GM12878 (cell line): ENCODE data around the gene NLRC3. TPM values are rescaled to one million over a fixed set of nuclear protein-coding genes. Genes with fewer than 3 reads are reported as not detected.
A peak's percentile ranks its signal among the peaks of the same experiment; 100 is the strongest.

ENCODE experiments used
- ATAC-seq: fragments of 200-7000 bp; cut with Tn5 transposase; 3 replicates; pipeline ENCODE4 v1.9.1; 2020; ENCODE audit warnings: mild to moderate bottlenecking, moderate library complexity
- BruUV-seq: library from RNA; stranded (reverse); fragments of 400-500 nt; replicated peaks from 2 replicates; lab custom pipeline; 2021; lab: Mats Ljungman, UMichigan
- CTCF ChIA-PET: fragments of 300-600 bp; sonication (Branson Sonifier 250); formaldehyde crosslinking; extraction: SDS; loops from one replicate; lab custom pipeline; 2021; ENCODE audit warnings: inconsistent platforms; lab: Yijun Ruan, JAX
- POLR2A ChIA-PET: fragments of 350-600 bp; formaldehyde crosslinking; extraction: SDS; loops from one replicate; lab custom pipeline; 2021; ENCODE audit warnings: inconsistent platforms; lab: Charles Lee
- RAD21 ChIA-PET: fragments of 300-600 bp; sonication (Branson Sonifier 250); formaldehyde crosslinking; loops from one replicate; lab custom pipeline; 2023; ENCODE audit warnings: antibody characterized with exemption; ENCODE audit not compliant: unreplicated experiment; lab: Charles Lee
- SMC1A ChIA-PET: fragments of 300-600 bp; sonication (Branson Sonifier 250); formaldehyde crosslinking; loops from one replicate; lab custom pipeline; 2023; ENCODE audit not compliant: unreplicated experiment, uncharacterized antibody; lab: Charles Lee
- DNase-seq: peaks from one replicate; pipeline ENCODE4 v3.0.0-alpha.2; 2011; ENCODE audit warnings: low read depth, low spot score
- FAIRE-seq: peaks from 3 replicates; lab custom pipeline; 2011; peaks lifted over from hg19 to GRCh38; lab: Jason Lieb, UNC
- H2AFZ ChIP-seq: 2 replicates; pipeline ENCODE4 v1.6.0; 2011; ENCODE audit warnings: low read depth, low read length, control low read depth; ENCODE audit not compliant: control insufficient read depth
- H3K27ac ChIP-seq: 2 replicates; pipeline ENCODE4 v1.5.1; 2011; ENCODE audit warnings: control low read depth; ENCODE audit not compliant: control insufficient read depth, insufficient read depth
- H3K27me3 ChIP-seq, 2 experiments: replicated peaks in 1 of 2; 2 replicates each; pipeline versions ENCODE4 v1.6.0 to v1.6.1; 2011; ENCODE audit warnings: low read length in 1 of 2; ENCODE audit not compliant: control insufficient read depth in 2 of 2, insufficient read depth in 2 of 2
- H3K36me3 ChIP-seq, 2 experiments: 2 replicates each; pipeline ENCODE4 v1.5.1; 2011; ENCODE audit warnings: low read length in 1 of 2; ENCODE audit not compliant: control insufficient read depth in 2 of 2, insufficient read depth in 2 of 2
- H3K4me1 ChIP-seq: 2 replicates; pipeline ENCODE4 v1.6.1; 2011; ENCODE audit warnings: mild to moderate bottlenecking, low read length, moderate library complexity, mixed read lengths; ENCODE audit not compliant: control insufficient read depth, insufficient read depth
- H3K4me2 ChIP-seq: 2 replicates; pipeline ENCODE4 v1.6.0; 2011; ENCODE audit warnings: control low read depth; ENCODE audit not compliant: control insufficient read depth, insufficient read depth
- H3K4me3 ChIP-seq: fragments of 200-600 bp; sonication (generic); 2 replicates; pipeline ENCODE4 v1.5.1; 2016
- H3K79me2 ChIP-seq: 2 replicates; pipeline ENCODE4 v1.6.0; 2011; ENCODE audit warnings: low read length; ENCODE audit not compliant: control insufficient read depth, insufficient read depth
- H3K9ac ChIP-seq: 2 replicates; pipeline ENCODE4 v1.8.0; 2011; ENCODE audit warnings: low read length, control low read depth, mixed read lengths; ENCODE audit not compliant: control insufficient read depth, insufficient read depth
- H3K9me3 ChIP-seq: replicated peaks from 3 replicates; pipeline ENCODE4 v1.5.1; 2011; ENCODE audit warnings: mild to moderate bottlenecking, low read length; ENCODE audit not compliant: control insufficient read depth, insufficient read depth
- H4K20me1 ChIP-seq: 2 replicates; pipeline ENCODE4 v1.6.0; 2011; ENCODE audit not compliant: control insufficient read depth, insufficient read depth
- CREB1 ChIP-seq: IDR thresholded peaks from 2 replicates; pipeline ENCODE4 v1.6.1; 2012; ENCODE audit warnings: low read depth, mild to moderate bottlenecking, inconsistent platforms
- GABPA ChIP-seq: IDR thresholded peaks from 2 replicates; pipeline ENCODE4 v1.6.1; 2014; ENCODE audit warnings: antibody characterized with exemption, low read depth, mild to moderate bottlenecking, inconsistent platforms
- IRF4 ChIP-seq: IDR thresholded peaks from 2 replicates; pipeline ENCODE4 v1.6.1; 2011; ENCODE audit warnings: low read depth, low read length
- JUNB ChIP-seq: IDR thresholded peaks from 2 replicates; pipeline ENCODE4 v1.6.1; 2016; ENCODE audit warnings: antibody characterized with exemption, mild to moderate bottlenecking
- JUND ChIP-seq: IDR thresholded peaks from 2 replicates; pipeline ENCODE4 v1.6.1; 2012; ENCODE audit warnings: low read depth, mild to moderate bottlenecking, low read length, improper control_type of control experiment, moderate library complexity
- MXI1 ChIP-seq: fragments of 150-350 bp; IDR thresholded peaks from 2 replicates; pipeline ENCODE4 v1.6.1; 2011; ENCODE audit warnings: low read depth, mild to moderate bottlenecking, inconsistent platforms, low read length, improper control_type of control experiment
- MYB ChIP-seq: fragments of 150-350 bp; IDR thresholded peaks from 2 replicates; pipeline ENCODE4 v1.6.1; 2014; ENCODE audit warnings: mild to moderate bottlenecking, low read depth, low read length, borderline replicate concordance
- POLR2AphosphoS2 ChIP-seq: IDR thresholded peaks from 2 replicates; pipeline ENCODE4 v1.6.1; 2011; ENCODE audit warnings: low read depth, mild to moderate bottlenecking, low read length, improper control_type of control experiment, moderate library complexity
- RELA ChIP-seq: fragments of 450-650 bp; IDR thresholded peaks from 2 replicates; pipeline ENCODE4 v1.8.0; 2014; ENCODE audit warnings: borderline replicate concordance; ENCODE audit not compliant: partially characterized antibody
- WGBS: methylation state at CpG from one replicate; pipeline ENCODE4 v1.1.6; 2016; ENCODE audit warnings: low lambda C conversion rate; ENCODE audit not compliant: insufficient replicate concordance, insufficient coverage; ENCODE audit errors: missing lambda C conversion rate; 5-methylcytosine and 5-hydroxymethylcytosine counted together
- in situ Hi-C: fragments of 300-500 bp; cut with MboI; formaldehyde crosslinking; loops from 9 replicates; pipeline ENCODE4 v1.14.3; 2018; ENCODE audit warnings: mixed read lengths
- intact Hi-C: fragments of 100-400 bp; cut with micrococcal nuclease; formaldehyde crosslinking; loops from one replicate; pipeline ENCODE4 v1.14.2; 2022; ENCODE audit not compliant: unreplicated experiment
- polyA plus RNA-seq, 11 experiments: library from polyadenylated mRNA; depleted of rRNA in 4 of 11; unstranded in 6 of 11; stranded (reverse) in 5 of 11; fragments of >200 nt; fragmentation: Nextera tagmentation in 4 of 11; fragmentation: Illumina TruSeq in 1 of 11; extraction: Ambion mirVana in 4 of 11; extraction: Trizol in 1 of 11; gene quantifications; 1 replicate in 1 of 11; 2 replicates in 10 of 11; pipeline versions ENCODE4 v1.2.1 to v1.2.3, GENCODE V29; 2011 to 2016; ENCODE audit warnings: inconsistent platforms in 2 of 11, missing spikeins in 2 of 11, low read depth in 1 of 11
- total RNA-seq, 4 experiments: library from RNA; depleted of rRNA in 3 of 4; stranded (reverse); fragments of >200 nt in 3 of 4; fragmentation: Illumina TruSeq in 1 of 4; extraction: Trizol in 1 of 4; gene quantifications; 2 replicates each; pipeline versions ENCODE4 v1.2.1 to v1.2.3, GENCODE V29; 2013 to 2021
- TF ChIP-seq, protein P1 (sequence below): IDR thresholded peaks from 2 replicates; pipeline ENCODE4 v1.6.1; 2011; ENCODE audit warnings: borderline replicate concordance, low read depth, mild to moderate bottlenecking, moderate library complexity, mixed read lengths, low read length; ENCODE audit not compliant: insufficient read depth; ENCODE audit errors: extremely low read length
- TF ChIP-seq, protein P2 (sequence below): fragments of 450-650 bp; IDR thresholded peaks from 2 replicates; pipeline ENCODE4 v1.6.1; 2017; ENCODE audit warnings: low read depth, mild to moderate bottlenecking, moderate library complexity
- TF ChIP-seq, protein P3 (sequence below): IDR thresholded peaks from 2 replicates; pipeline ENCODE4 v1.6.1; 2011; ENCODE audit warnings: mild to moderate bottlenecking, low read depth, low read length, moderate library complexity; ENCODE audit not compliant: insufficient replicate concordance

The NLRC3 gene
- total and polyA plus RNA-seq, 10 of the 15 experiments (the other 5 are each of a cell fraction or from before 2014, with no cell fraction given): 2.2 to 17.8 (median 7.6) TPM

DNA sequence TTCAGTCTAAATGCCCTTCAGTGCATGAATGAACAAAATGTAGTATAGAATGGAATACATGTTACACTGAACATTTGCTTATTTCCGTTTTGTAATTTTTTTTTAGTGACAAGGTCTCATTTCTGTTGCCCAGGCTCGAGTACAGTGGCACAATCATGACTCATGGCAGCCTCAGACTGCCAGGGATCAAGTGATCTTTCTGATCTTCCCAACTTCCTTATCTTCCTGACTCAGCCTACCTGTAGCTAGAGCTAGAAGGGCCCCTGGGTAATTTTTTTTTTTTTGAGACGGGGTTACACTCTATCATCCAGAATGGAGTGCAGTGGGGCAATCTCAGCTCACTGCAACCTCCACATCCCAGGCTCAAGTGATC is 41.6 kb upstream of the NLRC3 start:
- no peak for FAIRE-seq
- CTCF ChIA-PET: no interaction called here
- intact Hi-C loops: no loop called here

More for the DNA sequence above, 41.6 kb upstream of the NLRC3 start:
- ChIA-PET POLR2A (no interaction called here), SMC1A (interaction anchor here (1.1 kb wide), 1 partner anchor 15 kb away, joined by 3 read pairs; no protein-coding TSS in a partner anchor), RAD21 (no interaction called here)
- no peak for DNase-seq
- Histone ChIP-seq H3K79me2 (peaks cover 36% of the 10 kb centered on the region), H3K4me1 (peaks cover 17% of the 10 kb centered on the region), H3K27ac (no peak overlapping the region), H3K4me2 (no peak overlapping the region), H3K36me3 (peaks cover 0 to 6% of the 10 kb centered on the region in 2 experiments; a peak in 1 of 4 replicates), H3K4me3 (no peak overlapping the region), H3K9ac (no peak overlapping the region), H3K9me3 (peaks cover 2% of the 10 kb centered on the region; the same call in 2 of the 3 replicates), H4K20me1 (no peaks in the 10 kb centered on the region), H3K27me3 (no peaks in the 10 kb centered on the region), H2AFZ (no peak overlapping the region)
- TF ChIP-seq, protein P1, sequence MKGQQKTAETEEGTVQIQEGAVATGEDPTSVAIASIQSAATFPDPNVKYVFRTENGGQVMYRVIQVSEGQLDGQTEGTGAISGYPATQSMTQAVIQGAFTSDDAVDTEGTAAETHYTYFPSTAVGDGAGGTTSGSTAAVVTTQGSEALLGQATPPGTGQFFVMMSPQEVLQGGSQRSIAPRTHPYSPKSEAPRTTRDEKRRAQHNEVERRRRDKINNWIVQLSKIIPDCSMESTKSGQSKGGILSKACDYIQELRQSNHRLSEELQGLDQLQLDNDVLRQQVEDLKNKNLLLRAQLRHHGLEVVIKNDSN: no peak
- no peak for TF ChIP-seq POLR2AphosphoS2
- no peak for TF ChIP-seq RELA
- TF ChIP-seq, protein P2, sequence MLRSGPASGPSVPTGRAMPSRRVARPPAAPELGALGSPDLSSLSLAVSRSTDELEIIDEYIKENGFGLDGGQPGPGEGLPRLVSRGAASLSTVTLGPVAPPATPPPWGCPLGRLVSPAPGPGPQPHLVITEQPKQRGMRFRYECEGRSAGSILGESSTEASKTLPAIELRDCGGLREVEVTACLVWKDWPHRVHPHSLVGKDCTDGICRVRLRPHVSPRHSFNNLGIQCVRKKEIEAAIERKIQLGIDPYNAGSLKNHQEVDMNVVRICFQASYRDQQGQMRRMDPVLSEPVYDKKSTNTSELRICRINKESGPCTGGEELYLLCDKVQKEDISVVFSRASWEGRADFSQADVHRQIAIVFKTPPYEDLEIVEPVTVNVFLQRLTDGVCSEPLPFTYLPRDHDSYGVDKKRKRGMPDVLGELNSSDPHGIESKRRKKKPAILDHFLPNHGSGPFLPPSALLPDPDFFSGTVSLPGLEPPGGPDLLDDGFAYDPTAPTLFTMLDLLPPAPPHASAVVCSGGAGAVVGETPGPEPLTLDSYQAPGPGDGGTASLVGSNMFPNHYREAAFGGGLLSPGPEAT: no peak
- TF ChIP-seq MXI1: no peak
- no peak for TF ChIP-seq GABPA
- no peak for TF ChIP-seq JUND
- TF ChIP-seq IRF4: no peak
- TF ChIP-seq, protein P3, sequence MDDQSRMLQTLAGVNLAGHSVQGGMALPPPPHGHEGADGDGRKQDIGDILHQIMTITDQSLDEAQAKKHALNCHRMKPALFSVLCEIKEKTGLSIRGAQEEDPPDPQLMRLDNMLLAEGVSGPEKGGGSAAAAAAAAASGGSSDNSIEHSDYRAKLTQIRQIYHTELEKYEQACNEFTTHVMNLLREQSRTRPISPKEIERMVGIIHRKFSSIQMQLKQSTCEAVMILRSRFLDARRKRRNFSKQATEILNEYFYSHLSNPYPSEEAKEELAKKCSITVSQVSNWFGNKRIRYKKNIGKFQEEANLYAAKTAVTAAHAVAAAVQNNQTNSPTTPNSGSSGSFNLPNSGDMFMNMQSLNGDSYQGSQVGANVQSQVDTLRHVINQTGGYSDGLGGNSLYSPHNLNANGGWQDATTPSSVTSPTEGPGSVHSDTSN: no peak
- TF ChIP-seq CREB1: no peak
- TF ChIP-seq MYB: no peak
- no peak for TF ChIP-seq JUNB
- ATAC-seq: peak; percentile 27; the same call in 1 of the 3 replicates
- WGBS: 0% methylated on average over 3 of the region's 3 CpGs
- in situ Hi-C loops: no loop called here
- no TSS peak for BruUV-seq
